ENCODE data around the gene GALE.

DNA sequence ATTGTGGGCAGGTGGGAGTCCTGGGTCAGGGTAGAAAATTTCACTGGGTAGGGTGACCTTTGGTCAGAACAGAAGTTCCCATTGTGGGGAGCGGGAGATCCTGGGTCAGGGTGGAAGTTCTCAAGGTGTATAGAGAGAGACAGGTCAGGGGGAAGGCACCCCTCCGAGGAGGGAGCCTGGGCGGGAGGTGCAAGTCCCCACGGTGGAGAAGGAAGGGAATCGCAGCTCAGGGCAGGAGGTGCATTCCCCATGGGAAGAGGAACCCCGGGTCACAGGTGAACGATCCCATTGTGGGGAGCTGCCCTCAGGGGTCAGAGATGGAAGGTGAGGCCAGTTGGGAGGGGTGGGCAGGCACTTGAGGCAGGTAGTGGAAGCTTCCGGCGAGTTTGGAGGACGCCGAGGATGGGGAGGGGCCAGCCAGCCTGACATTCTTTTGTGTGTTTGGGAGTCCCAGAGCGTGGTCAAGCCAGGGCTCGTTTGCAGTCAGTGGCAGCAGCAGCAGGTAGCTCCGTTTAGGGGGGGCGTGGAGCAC lies 9.0 kb downstream of the GALE start:
- no peak for TF ChIP-seq CTCF (conservative IDR thresholded peaks at IDR 0.05; ENCODE audit: low read length)
- TF ChIP-seq EZH2phosphoT487 (IDR thresholded peaks at IDR 0.05; ENCODE audit: borderline replicate concordance): no peak

Data from Loucy (cell line).